K562 (cell line): Measurements from ENCODE around the gene NKIRAS2. TPM values are rescaled to one million over a fixed set of nuclear protein-coding genes. Genes with fewer than 3 reads are reported as not detected.
A peak's percentile ranks its signal among the peaks of the same experiment; 100 is the strongest.

Experiments used
- ATAC-seq: fragments of 200-7000 bp; cut with Tn5 transposase; 3 replicates; pipeline ENCODE4 v1.9.1; 2020; ENCODE audit warnings: moderate library complexity
- BruUV-seq: library from RNA; stranded (reverse); fragments of 400-500 nt; replicated peaks from 2 replicates; lab custom pipeline; 2021; lab: Mats Ljungman, UMichigan
- CTCF ChIA-PET: fragments of 300-600 bp; formaldehyde crosslinking; extraction: SDS; loops from one replicate; lab custom pipeline; 2021; ENCODE audit warnings: low intra/inter-chr PET ratio; lab: Yijun Ruan, JAX
- POLR2A ChIA-PET: fragments of 300-600, 350-650 bp; sonication (Branson Sonifier 250); formaldehyde crosslinking; extraction: SDS; loops from one replicate; lab custom pipeline; 2021; ENCODE audit warnings: antibody characterized with exemption, inconsistent platforms; lab: Yijun Ruan, JAX
- DNase-seq, 4 experiments: peaks; one replicate each; pipeline versions ENCODE4 v3.0.0 to v3.0.0-alpha.2; 2011 to 2018; ENCODE audit warnings: low spot score in 3 of 4, mixed read lengths in 3 of 4; ENCODE audit errors: extremely low read depth in 1 of 4
- FAIRE-seq: peaks from 2 replicates; lab custom pipeline; 2011; peaks lifted over from hg19 to GRCh38; lab: Jason Lieb, UNC
- H2AFZ ChIP-seq: 2 replicates; pipeline ENCODE4 v1.6.0; 2011; ENCODE audit warnings: low read depth, low read length, control low read depth, inconsistent platforms
- H3K27ac ChIP-seq: fragments of 200-600 bp; 3 replicates; pipeline ENCODE4 v1.8.0; 2011; ENCODE audit warnings: low read depth, mild to moderate bottlenecking, control low read depth, inconsistent platforms, low read length, moderate library complexity, mixed read lengths; ENCODE audit errors: extremely low read depth
- H3K27me3 ChIP-seq, 2 experiments: fragments of 300-600 bp in 1 of 2; 2 replicates in 1 of 2; 3 replicates in 1 of 2; pipeline versions ENCODE4 v1.6.0 to v1.8.0; 2011; ENCODE audit warnings: inconsistent platforms in 2 of 2, low read length in 2 of 2, mild to moderate bottlenecking in 1 of 2, mixed read lengths in 1 of 2, moderate library complexity in 1 of 2; ENCODE audit not compliant: control insufficient read depth in 2 of 2, insufficient read depth in 2 of 2
- H3K36me3 ChIP-seq: fragments of 300-600 bp; 3 replicates; pipeline ENCODE4 v1.8.0; 2011; ENCODE audit warnings: mild to moderate bottlenecking, low read length, inconsistent platforms; ENCODE audit not compliant: control insufficient read depth, insufficient read depth
- H3K4me1 ChIP-seq, 2 experiments: fragments of 200-600 bp in 1 of 2; replicated peaks in 1 of 2; 2 replicates in 1 of 2; 3 replicates in 1 of 2; pipeline versions ENCODE4 v1.5.1 to v1.8.0; 2011; ENCODE audit warnings: inconsistent platforms in 2 of 2, low read length in 2 of 2, mild to moderate bottlenecking in 1 of 2, mixed read lengths in 1 of 2, moderate library complexity in 1 of 2; ENCODE audit not compliant: control insufficient read depth in 2 of 2, insufficient read depth in 2 of 2
- H3K4me2 ChIP-seq: 2 replicates; pipeline ENCODE4 v1.6.1; 2011; ENCODE audit warnings: low read length, control low read depth, inconsistent platforms, mixed read lengths; ENCODE audit not compliant: insufficient read depth
- H3K4me3 ChIP-seq: fragments of 200-600 bp; sonication (generic), shearing (Covaris generic); 2 replicates; pipeline ENCODE4 v1.5.1; 2016; ENCODE audit warnings: control low read depth, inconsistent platforms
- H3K79me2 ChIP-seq: fragments of 200-600 bp; 3 replicates; pipeline ENCODE4 v1.8.0; 2011; ENCODE audit warnings: low read length, inconsistent platforms; ENCODE audit not compliant: control insufficient read depth, insufficient read depth
- H3K9ac ChIP-seq, 2 experiments: 2 replicates each; pipeline versions ENCODE4 v1.6.0 to v1.6.1; 2011; ENCODE audit warnings: low read depth in 2 of 2, low read length in 2 of 2, control low read depth in 1 of 2, inconsistent platforms in 1 of 2, mild to moderate bottlenecking in 1 of 2, mixed read lengths in 1 of 2; ENCODE audit not compliant: insufficient read depth in 1 of 2
- H3K9me1 ChIP-seq: one replicate; pipeline ENCODE4 v1.6.0; 2011; ENCODE audit warnings: inconsistent platforms, mild to moderate bottlenecking, low read length, moderate library complexity; ENCODE audit not compliant: control insufficient read depth, insufficient read depth
- H3K9me3 ChIP-seq: replicated peaks from 2 replicates; pipeline ENCODE4 v1.5.1; 2011; ENCODE audit warnings: low read depth, low read length, inconsistent platforms; ENCODE audit not compliant: control insufficient read depth, insufficient read depth
- H4K20me1 ChIP-seq: replicated peaks from 2 replicates; pipeline ENCODE4 v1.6.1; 2011; ENCODE audit warnings: low read length, inconsistent platforms, mixed read lengths; ENCODE audit not compliant: control insufficient read depth, insufficient read depth
- BDP1 ChIP-seq: IDR thresholded peaks from 3 replicates; pipeline ENCODE4 v1.6.1; 2011; ENCODE audit not compliant: insufficient read length, insufficient read depth
- CREB3 ChIP-seq: fragments of 450-650 bp; conservative IDR thresholded peaks from 2 replicates; pipeline ENCODE4 v1.6.1; 2016; ENCODE audit warnings: missing genetic modification characterization, low read depth, mild to moderate bottlenecking, missing compliant biosample characterization, moderate library complexity
- FOXA1 ChIP-seq: fragments of 450-650 bp; IDR thresholded peaks from 2 replicates; pipeline ENCODE4 v1.6.1; 2016; ENCODE audit warnings: mild to moderate bottlenecking, borderline replicate concordance
- ZC3H4 ChIP-seq: sonication (generic); formaldehyde crosslinking; IDR thresholded peaks from 2 replicates; pipeline ENCODE4 v1.9.0; 2021; ENCODE audit warnings: missing genetic modification reagents, borderline replicate concordance
- ZNF140 ChIP-seq: fragments of 250-450 bp; sonication (Bioruptor Pico); IDR thresholded peaks from 2 replicates; pipeline ENCODE4 v1.8.0; 2021; ENCODE audit warnings: moderate library complexity, mild to moderate bottlenecking, inconsistent platforms
- ZNF717 ChIP-seq: fragments of 250-450 bp; sonication (Bioruptor Pico); IDR thresholded peaks from 2 replicates; pipeline ENCODE4 v1.5.0; 2021
- WGBS: fragments of 100-300 bp; shearing (Covaris generic); methylation state at CpG from one replicate; pipeline ENCODE4 v1.1.6; 2016; ENCODE audit warnings: low coverage, mixed read lengths; ENCODE audit not compliant: insufficient coverage; ENCODE audit errors: missing lambda C conversion rate; 5-methylcytosine and 5-hydroxymethylcytosine counted together
- in situ Hi-C: fragments of 300-500 bp; cut with MboI; formaldehyde crosslinking; loops from 4 replicates; pipeline ENCODE4 v1.15.0; 2018; ENCODE audit warnings: inconsistent platforms, mixed read lengths
- intact Hi-C: fragments of 100-400 bp; cut with micrococcal nuclease; formaldehyde crosslinking; loops from 2 replicates; pipeline ENCODE4 v1.14.2; 2022
- polyA plus RNA-seq, 8 experiments: library from polyadenylated mRNA; depleted of rRNA in 4 of 8; stranded (reverse) in 5 of 8; unstranded in 3 of 8; fragments of >200 nt; fragmentation: Nextera tagmentation in 2 of 8; fragmentation: Illumina TruSeq in 1 of 8; extraction: Ambion mirVana in 2 of 8; extraction: Trizol in 1 of 8; gene quantifications; 2 replicates each; pipeline versions ENCODE4 v1.2.1 to v1.2.3, GENCODE V29; 2011 to 2014; ENCODE audit warnings: inconsistent platforms in 1 of 8, missing spikeins in 1 of 8
- total RNA-seq, 7 experiments: library from RNA; depleted of rRNA in 6 of 7; stranded (reverse); fragments of >200 nt in 6 of 7; fragmentation: Illumina TruSeq in 2 of 7; extraction: Trizol in 2 of 7; gene quantifications; 2 replicates each; pipeline versions ENCODE4 v1.2.1 to v1.2.3, GENCODE V29; 2011 to 2021; ENCODE audit warnings: low replicate concordance in 1 of 7
- TF ChIP-seq, protein P1 (sequence below): sonication (generic); formaldehyde crosslinking; IDR thresholded peaks from 2 replicates; pipeline ENCODE4 v1.5.0; 2020; ENCODE audit warnings: missing genetic modification reagents

The NKIRAS2 gene
- total and polyA plus RNA-seq, 9 of the 15 experiments (the other 6 are each of a cell fraction or from before 2014, with no cell fraction given), result 10.1 to 65.5 (median 29.8) TPM

DNA sequence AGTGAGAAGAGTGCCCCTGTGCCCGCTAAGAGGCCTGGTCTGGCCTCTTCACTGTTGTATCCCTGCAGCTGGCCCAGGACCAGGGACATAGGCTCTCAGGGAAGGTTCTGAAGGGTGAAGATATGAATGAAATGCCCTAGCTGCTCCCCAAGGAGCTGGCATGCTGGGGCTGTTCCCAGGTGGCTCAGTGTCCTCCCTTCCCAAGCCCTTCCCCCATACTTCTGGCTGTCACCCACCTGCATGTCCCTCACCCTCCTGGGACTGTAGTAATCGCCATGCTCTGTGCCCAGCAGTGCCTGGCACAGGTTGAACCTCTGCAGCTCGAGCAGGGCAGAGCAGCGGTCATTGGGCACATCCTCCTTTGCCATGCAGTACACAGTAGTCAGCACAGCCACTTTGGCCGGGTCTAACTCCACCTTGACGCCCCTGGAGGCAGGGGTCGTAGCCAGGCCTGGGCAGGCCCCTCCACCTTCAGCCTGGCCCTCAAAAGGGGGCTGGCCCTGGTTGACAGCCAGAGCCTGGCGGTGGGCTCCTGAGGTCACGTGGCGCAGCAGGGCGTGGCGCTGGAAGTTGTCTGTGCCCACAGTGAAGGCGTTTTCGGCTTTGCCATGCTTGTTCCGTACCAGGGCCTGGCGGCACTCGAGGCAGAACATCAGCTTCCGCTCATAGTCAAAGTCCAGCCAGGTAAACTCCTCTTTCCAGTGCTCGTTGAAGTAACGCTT, 22.9 kb downstream of the NKIRAS2 start (continued):
- TF ChIP-seq, protein P1, sequence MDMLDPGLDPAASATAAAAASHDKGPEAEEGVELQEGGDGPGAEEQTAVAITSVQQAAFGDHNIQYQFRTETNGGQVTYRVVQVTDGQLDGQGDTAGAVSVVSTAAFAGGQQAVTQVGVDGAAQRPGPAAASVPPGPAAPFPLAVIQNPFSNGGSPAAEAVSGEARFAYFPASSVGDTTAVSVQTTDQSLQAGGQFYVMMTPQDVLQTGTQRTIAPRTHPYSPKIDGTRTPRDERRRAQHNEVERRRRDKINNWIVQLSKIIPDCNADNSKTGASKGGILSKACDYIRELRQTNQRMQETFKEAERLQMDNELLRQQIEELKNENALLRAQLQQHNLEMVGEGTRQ (CRISPR knock-in tag), result peak; percentile 57
- TF ChIP-seq ZNF140 (CRISPR knock-in tag) (no peak), ZNF717 (CRISPR knock-in tag) (no peak)

- Histone ChIP-seq H3K4me1 (peaks cover under 1 to 15% of the 10 kb centered on the region in 2 experiments; a peak in 3 of 5 replicates), H3K4me3 (no peak overlapping the region), H3K9me1 (no peaks in the 10 kb centered on the region), H4K20me1 (no peaks in the 10 kb centered on the region), H3K9ac (no peak overlapping the region), H3K27me3 (peaks cover 0 to 5% of the 10 kb centered on the region in 2 experiments; a peak in 2 of 5 replicates), H3K36me3 (no peaks in the 10 kb centered on the region), H2AFZ (no peak overlapping the region), H3K4me2 (no peak overlapping the region), H3K27ac (no peak overlapping the region), H3K79me2 (no peaks in the 10 kb centered on the region), H3K9me3 (no peaks in the 10 kb centered on the region)
- no TSS peak for BruUV-seq
- CTCF ChIA-PET, result interaction anchor here (1.3 kb wide), 1 partner anchor 20 kb away, joined by 3 read pairs; no protein-coding TSS in a partner anchor
- intact Hi-C loops, result no loop called here
- peak; percentile 59 for FAIRE-seq
- POLR2A ChIA-PET, result interaction anchor here (0.6 to 2.6 kb wide), 6 partner anchors 9 to 28 kb away, joined by 3 to 9 read pairs (median 4); partner anchors contain the start of gene DNAJC7
- TF ChIP-seq ZC3H4 (CRISPR knock-in tag) (no peak), FOXA1 (no peak), BDP1 (no peak), CREB3 (no peak)
- WGBS, result 25% methylated on average over 1 of the region's 1 CpG
- no peak for DNase-seq
- in situ Hi-C loops, result no loop called here
- ATAC-seq, result no peak
Measured at GRCh38 chr17:42045719-42046118, 25.8 kb downstream of the NKIRAS2 start.
